Mucosa of rectum (tissue), 2 donors: ENCODE data around the gene EIF4G1.

ENCODE experiments used
- H3K27ac ChIP-seq, 2 donors: one replicate each; pipeline ENCODE4 v1.7.0; 2013; ENCODE audit warnings: inconsistent platforms in 2 of 2, low read depth in 2 of 2, low read length in 2 of 2
- H3K27me3 ChIP-seq, 2 donors: one replicate each; pipeline ENCODE4 v1.7.0; 2013; ENCODE audit warnings: low read length in 2 of 2; ENCODE audit not compliant: control insufficient read depth in 2 of 2, insufficient read depth in 2 of 2
- H3K36me3 ChIP-seq, 2 donors: one replicate each; pipeline ENCODE4 v1.7.0; 2013; ENCODE audit warnings: low read length in 2 of 2; ENCODE audit not compliant: control insufficient read depth in 2 of 2, insufficient read depth in 2 of 2
- H3K4me1 ChIP-seq, 2 donors: one replicate each; pipeline ENCODE4 v1.7.0; 2013; ENCODE audit warnings: low read length in 2 of 2, mild to moderate bottlenecking in 1 of 2; ENCODE audit not compliant: control insufficient read depth in 2 of 2, insufficient read depth in 2 of 2
- H3K4me3 ChIP-seq, 2 donors: one replicate each; pipeline ENCODE4 v1.7.0; 2013; ENCODE audit warnings: low read length in 2 of 2
- H3K9ac ChIP-seq, 2 donors: one replicate each; pipeline ENCODE4 v1.7.0; 2013; ENCODE audit warnings: low read length in 2 of 2, low read depth in 1 of 2, mild to moderate bottlenecking in 1 of 2
- H3K9me3 ChIP-seq, 2 donors: one replicate each; pipeline ENCODE4 v1.7.0; 2013; ENCODE audit warnings: low read length in 2 of 2; ENCODE audit not compliant: control insufficient read depth in 2 of 2
- donor health status: healthy.
- donor health status: Normal muscosa, but diverticular disease.

Gene EIF4G1

GRCh38 chr3:184362668-184363546 lies 48.5 kb downstream of the EIF4G1 start:
- no peaks in the 10 kb centered on the region for H3K9me3 ChIP-seq
- H3K27ac ChIP-seq, result peak overlapping the region; percentile 97 to 99
- no peaks in the 10 kb centered on the region for H3K27me3 ChIP-seq
- peaks cover 18 to 27% of the 10 kb centered on the region in 2 donors for H3K36me3 ChIP-seq
- H3K9ac ChIP-seq, result peak overlapping the region; percentile 94 to 98
- peaks cover 20 to 27% of the 10 kb centered on the region in 2 donors for H3K4me1 ChIP-seq
- H3K4me3 ChIP-seq, result peak overlapping the region; percentile 87 to 89

GRCh38 chr3:184366619-184367289 lies 52.3 kb downstream of the EIF4G1 start:
- Histone ChIP-seq H3K36me3 (peaks cover 29 to 32% of the 10 kb centered on the region in 2 donors), H3K9me3 (no peaks in the 10 kb centered on the region), H3K9ac (no peak overlapping the region), H3K27me3 (no peaks in the 10 kb centered on the region), H3K4me1 (peaks cover 9 to 16% of the 10 kb centered on the region in 2 donors), H3K4me3 (no peak overlapping the region), H3K27ac (no peak overlapping the region)

- H3K4me1 ChIP-seq, result peaks cover 9 to 14% of the 10 kb centered on the region in 2 donors
- no peak overlapping the region for H3K9ac ChIP-seq
Observed at GRCh38 chr3:184368116-184368515, 53.7 kb downstream of the EIF4G1 start.

GRCh38 chr3:184368586-184369183 lies 54.3 kb downstream of the EIF4G1 start:
- H3K27ac ChIP-seq, result no peak overlapping the region

More at GRCh38 chr3:184368116-184368515, 53.7 kb downstream of the EIF4G1 start:
- no peaks in the 10 kb centered on the region for H3K27me3 ChIP-seq
- H3K9me3 ChIP-seq, result no peaks in the 10 kb centered on the region
- no peak overlapping the region for H3K4me3 ChIP-seq
- no peak overlapping the region for H3K27ac ChIP-seq
- H3K36me3 ChIP-seq, result peaks cover 29 to 32% of the 10 kb centered on the region in 2 donors

GRCh38 chr3:184371570-184372018 lies 57.2 kb downstream of the EIF4G1 start:
- Histone ChIP-seq H3K9ac (no peak overlapping the region), H3K27me3 (peaks cover 0 to 9% of the 10 kb centered on the region in 2 donors), H3K9me3 (no peaks in the 10 kb centered on the region), H3K36me3 (peaks cover 18 to 22% of the 10 kb centered on the region in 2 donors), H3K4me3 (no peak overlapping the region), H3K4me1 (peaks cover 0 to 3% of the 10 kb centered on the region in 2 donors), H3K27ac (no peak overlapping the region)

More at GRCh38 chr3:184368586-184369183, 54.3 kb downstream of the EIF4G1 start:
- H3K9me3 ChIP-seq, result no peaks in the 10 kb centered on the region
- no peak overlapping the region for H3K4me3 ChIP-seq
- H3K27me3 ChIP-seq, result peaks cover 0 to 5% of the 10 kb centered on the region in 2 donors
- no peak overlapping the region for H3K9ac ChIP-seq
- peaks cover 6 to 12% of the 10 kb centered on the region in 2 donors for H3K4me1 ChIP-seq
- peaks cover 29 to 32% of the 10 kb centered on the region in 2 donors for H3K36me3 ChIP-seq

- no peak overlapping the region for H3K27ac ChIP-seq
Observed at GRCh38 chr3:184372296-184372821, 58.0 kb downstream of the EIF4G1 start.

GRCh38 chr3:184372911-184373310 lies 58.5 kb downstream of the EIF4G1 start:
- Histone ChIP-seq H3K9me3 (no peaks in the 10 kb centered on the region), H3K27me3 (peaks cover 1 to 10% of the 10 kb centered on the region in 2 donors), H3K36me3 (peaks cover 11 to 17% of the 10 kb centered on the region in 2 donors), H3K27ac (no peak overlapping the region), H3K9ac (no peak overlapping the region), H3K4me3 (no peak overlapping the region), H3K4me1 (peaks cover 0 to 3% of the 10 kb centered on the region in 2 donors)

More at GRCh38 chr3:184372296-184372821, 58.0 kb downstream of the EIF4G1 start:
- no peak overlapping the region for H3K4me3 ChIP-seq
- H3K27me3 ChIP-seq, result peaks cover 0 to 9% of the 10 kb centered on the region in 2 donors
- no peaks in the 10 kb centered on the region for H3K9me3 ChIP-seq
- no peak overlapping the region for H3K9ac ChIP-seq
- H3K36me3 ChIP-seq, result peaks cover 14 to 19% of the 10 kb centered on the region in 2 donors
- peaks cover 0 to 3% of the 10 kb centered on the region in 2 donors for H3K4me1 ChIP-seq

- Histone ChIP-seq H3K36me3 (peaks cover 6 to 11% of the 10 kb centered on the region in 2 donors), H3K27ac (no peak overlapping the region), H3K9ac (no peak overlapping the region), H3K4me3 (no peak overlapping the region), H3K9me3 (no peaks in the 10 kb centered on the region), H3K4me1 (peaks cover 0 to 3% of the 10 kb centered on the region in 2 donors), H3K27me3 (peaks cover 6 to 15% of the 10 kb centered on the region in 2 donors)
Observed at GRCh38 chr3:184373422-184373821, 59.0 kb downstream of the EIF4G1 start.

- H3K4me3 ChIP-seq, result no peak overlapping the region
- H3K27me3 ChIP-seq, result peaks cover 21 to 33% of the 10 kb centered on the region in 2 donors
- peaks cover 5 to 6% of the 10 kb centered on the region in 2 donors for H3K4me1 ChIP-seq
- H3K36me3 ChIP-seq, result no peaks in the 10 kb centered on the region
- H3K9ac ChIP-seq, result no peak overlapping the region
- H3K9me3 ChIP-seq, result no peaks in the 10 kb centered on the region
- H3K27ac ChIP-seq, result no peak overlapping the region
Observed at GRCh38 chr3:184375747-184376461, 61.5 kb downstream of the EIF4G1 start.
